OCI-LY3 (cell line): ENCODE measurements around the gene GAS1.

Experiments
- H2AFZ ChIP-seq: fragments of 200-600, 300-600 bp; shearing (Covaris generic); 2 replicates; pipeline ENCODE4 v1.6.0; 2014; ENCODE audit warnings: antibody characterized with exemption, low read depth, low read length
- H3K27ac ChIP-seq: fragments of 200-600, 300-600 bp; sonication (generic); 2 replicates; pipeline ENCODE4 v1.5.1; 2014; ENCODE audit warnings: mild to moderate bottlenecking, low read length, moderate library complexity, mixed read lengths
- H3K27me3 ChIP-seq: fragments of 200-600, 300-600 bp; sonication (generic); 2 replicates; pipeline ENCODE4 v1.6.1; 2014; ENCODE audit warnings: low read depth, low read length, mixed read lengths
- H3K36me3 ChIP-seq: fragments of 200-600, 300-600 bp; sonication (generic); replicated peaks from 2 replicates; pipeline ENCODE3; 2014; ENCODE audit warnings: low read depth, low read length, mixed read lengths
- H3K4me1 ChIP-seq: fragments of 300-600, 200-600 bp; sonication (generic); 2 replicates; pipeline ENCODE4 v1.6.1; 2014; ENCODE audit warnings: low read length, mixed read lengths
- H3K4me2 ChIP-seq: fragments of 200-600, 300-600 bp; sonication (generic); 2 replicates; pipeline ENCODE4 v1.6.1; 2014; ENCODE audit warnings: low read length, mixed read lengths
- H3K4me3 ChIP-seq: fragments of 300-600, 200-600 bp; sonication (generic); 2 replicates; pipeline ENCODE4 v1.5.1; 2014; ENCODE audit warnings: antibody characterized with exemption, mild to moderate bottlenecking, low read length, moderate library complexity
- H3K79me2 ChIP-seq: fragments of 300-600, 200-600 bp; shearing (Covaris generic); 2 replicates; pipeline ENCODE4 v1.6.1; 2014; ENCODE audit warnings: mild to moderate bottlenecking, low read length, mixed read lengths
- H3K9ac ChIP-seq: fragments of 300-600, 200-600 bp; shearing (Covaris generic); 2 replicates; pipeline ENCODE4 v1.6.0; 2014; ENCODE audit warnings: mild to moderate bottlenecking, low read length, moderate library complexity
- H3K9me3 ChIP-seq: fragments of 200-600, 300-600 bp; shearing (Covaris generic); 2 replicates; pipeline ENCODE4 v1.6.1; 2014; ENCODE audit warnings: low read length, mixed read lengths; ENCODE audit not compliant: insufficient read depth
- H4K20me1 ChIP-seq: fragments of 200-600, 300-600 bp; sonication (generic); 2 replicates; pipeline ENCODE4 v1.6.1; 2016; ENCODE audit warnings: low read length, mixed read lengths; ENCODE audit not compliant: insufficient read depth
- CTCF ChIP-seq: fragments of 200-600, 300-600 bp; sonication (generic); IDR thresholded peaks from 2 replicates; pipeline ENCODE4 v1.5.1; 2014; ENCODE audit warnings: antibody characterized with exemption, low read length, low read depth
- EZH2phosphoT487 ChIP-seq: fragments of 200-600 bp; shearing (Covaris generic); IDR thresholded peaks from 2 replicates; pipeline ENCODE4 v1.6.1; 2018; ENCODE audit warnings: antibody characterized with exemption, mixed run types, low read depth

The GAS1 gene

GRCh38 chr9:86974421-86974820 lies 27.1 kb upstream of the GAS1 start:
- H3K4me3 ChIP-seq = no peak overlapping the region
- H3K9ac ChIP-seq = no peak overlapping the region
- no peaks in the 10 kb centered on the region for H3K27me3 ChIP-seq
- no peak overlapping the region for H2AFZ ChIP-seq
- no peaks in the 10 kb centered on the region for H3K79me2 ChIP-seq
- H3K4me1 ChIP-seq = no peaks in the 10 kb centered on the region
- H3K27ac ChIP-seq = no peak overlapping the region
- no peak overlapping the region for H3K4me2 ChIP-seq
- TF ChIP-seq CTCF (no peak), EZH2phosphoT487 (no peak)
- no peaks in the 10 kb centered on the region for H3K9me3 ChIP-seq
- H3K36me3 ChIP-seq = no peaks in the 10 kb centered on the region
- H4K20me1 ChIP-seq = no peaks in the 10 kb centered on the region

GRCh38 chr9:86971742-86972141 lies 24.4 kb upstream of the GAS1 start:
- no peak overlapping the region for H3K27ac ChIP-seq
- H3K9ac ChIP-seq = no peak overlapping the region
- H3K79me2 ChIP-seq = no peaks in the 10 kb centered on the region
- H4K20me1 ChIP-seq = no peaks in the 10 kb centered on the region
- no peak overlapping the region for H3K4me2 ChIP-seq
- no peak overlapping the region for H2AFZ ChIP-seq
- H3K4me1 ChIP-seq = no peaks in the 10 kb centered on the region
- no peaks in the 10 kb centered on the region for H3K9me3 ChIP-seq
- TF ChIP-seq EZH2phosphoT487 (no peak), CTCF (no peak)
- H3K4me3 ChIP-seq = no peak overlapping the region
- no peaks in the 10 kb centered on the region for H3K27me3 ChIP-seq
- H3K36me3 ChIP-seq = no peaks in the 10 kb centered on the region

GRCh38 chr9:86968258-86968920 lies 21.1 kb upstream of the GAS1 start:
- H4K20me1 ChIP-seq = no peaks in the 10 kb centered on the region
- H3K9ac ChIP-seq = no peak overlapping the region
- no peak overlapping the region for H2AFZ ChIP-seq
- H3K36me3 ChIP-seq = no peaks in the 10 kb centered on the region
- no peaks in the 10 kb centered on the region for H3K4me1 ChIP-seq
- H3K27me3 ChIP-seq = no peaks in the 10 kb centered on the region
- no peak overlapping the region for H3K4me2 ChIP-seq
- no peaks in the 10 kb centered on the region for H3K9me3 ChIP-seq
- H3K79me2 ChIP-seq = no peaks in the 10 kb centered on the region
- no peak for TF ChIP-seq EZH2phosphoT487
- no peak for TF ChIP-seq CTCF
- H3K4me3 ChIP-seq = no peak overlapping the region
- H3K27ac ChIP-seq = no peak overlapping the region

GRCh38 chr9:86966852-86967511 lies 19.7 kb upstream of the GAS1 start:
- TF ChIP-seq CTCF (no peak), EZH2phosphoT487 (no peak)
- no peaks in the 10 kb centered on the region for H4K20me1 ChIP-seq
- H3K9me3 ChIP-seq = no peaks in the 10 kb centered on the region
- no peak overlapping the region for H3K4me2 ChIP-seq
- H3K27ac ChIP-seq = no peak overlapping the region
- no peaks in the 10 kb centered on the region for H3K36me3 ChIP-seq
- H3K9ac ChIP-seq = no peak overlapping the region
- no peaks in the 10 kb centered on the region for H3K4me1 ChIP-seq
- H2AFZ ChIP-seq = no peak overlapping the region
- no peak overlapping the region for H3K4me3 ChIP-seq
- no peaks in the 10 kb centered on the region for H3K79me2 ChIP-seq
- H3K27me3 ChIP-seq = no peaks in the 10 kb centered on the region
